Esophagus mucosa (tissue), 1 donor: ENCODE results near the gene SPANXN3. TPM values are rescaled to one million over a fixed set of nuclear protein-coding genes. Genes with fewer than 3 reads are reported as not detected.
"Not testable (repeated sequence)": the region's sequence is repeated elsewhere in the genome, so short reads cannot be mapped to it uniquely, and the experiment has no call there.

Experiments used
- ATAC-seq: fragments of 200-7000 bp; cut with Tn5 transposase; one replicate; pipeline ENCODE4 v1.9.1; 2020
- total RNA-seq: library from RNA; stranded (reverse); gene quantifications from one replicate; pipeline ENCODE4 v1.2.4, GENCODE V29; 2023
- donor health status: DM: yes; HTN: yes; CAD: no.

Gene SPANXN3, protein sequence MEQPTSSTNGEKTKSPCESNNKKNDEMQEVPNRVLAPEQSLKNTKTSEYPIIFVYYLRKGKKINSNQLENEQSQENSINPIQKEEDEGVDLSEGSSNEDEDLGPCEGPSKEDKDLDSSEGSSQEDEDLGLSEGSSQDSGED
- total RNA-seq = not detected

DNA sequence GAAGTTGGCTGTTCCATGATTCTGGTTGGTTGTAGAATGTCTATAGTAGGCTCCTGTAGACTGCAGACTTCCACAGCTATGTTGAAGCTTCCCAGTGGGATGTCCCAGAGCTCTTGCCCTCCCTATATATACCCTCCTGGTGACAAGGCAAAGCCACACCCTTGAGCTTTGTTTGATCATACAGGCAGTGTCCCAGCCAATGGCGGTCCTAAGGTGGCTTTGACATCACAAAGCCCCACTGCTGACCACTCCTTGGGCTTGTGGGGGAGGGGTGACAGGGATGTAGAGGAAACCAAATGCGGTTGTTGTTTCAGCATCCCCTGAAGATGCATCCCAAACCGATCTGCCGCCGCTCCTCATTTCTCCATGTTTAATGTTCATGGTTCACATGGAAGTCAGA, at the start of gene SPANXN3:
SPANXN3 (minus strand) TSS at position 101 of the 400 bp plus-strand sequence; CDS start at position 17, 84 bp downstream.
- not testable (repeated sequence) for ATAC-seq

DNA sequence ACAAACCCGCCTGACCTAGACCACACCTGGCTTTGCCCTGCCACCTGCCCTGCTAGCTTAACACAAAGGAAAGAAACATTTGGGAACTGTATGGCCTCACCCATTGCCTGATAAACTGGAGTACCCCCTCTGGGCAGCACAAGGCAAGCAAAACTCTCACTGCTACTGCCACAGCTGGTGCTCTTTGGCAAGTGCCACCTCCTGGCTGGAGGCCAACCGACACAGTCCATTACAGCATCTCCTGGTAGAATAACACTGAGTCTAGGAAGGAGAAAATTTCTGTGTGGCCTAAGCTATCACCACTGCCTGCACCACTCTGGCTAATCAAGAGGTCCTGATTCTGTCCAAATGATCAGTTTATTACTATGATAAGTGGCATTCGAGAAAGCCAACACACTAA, 18.9 kb upstream of the SPANXN3 start:
- no peak for ATAC-seq

DNA sequence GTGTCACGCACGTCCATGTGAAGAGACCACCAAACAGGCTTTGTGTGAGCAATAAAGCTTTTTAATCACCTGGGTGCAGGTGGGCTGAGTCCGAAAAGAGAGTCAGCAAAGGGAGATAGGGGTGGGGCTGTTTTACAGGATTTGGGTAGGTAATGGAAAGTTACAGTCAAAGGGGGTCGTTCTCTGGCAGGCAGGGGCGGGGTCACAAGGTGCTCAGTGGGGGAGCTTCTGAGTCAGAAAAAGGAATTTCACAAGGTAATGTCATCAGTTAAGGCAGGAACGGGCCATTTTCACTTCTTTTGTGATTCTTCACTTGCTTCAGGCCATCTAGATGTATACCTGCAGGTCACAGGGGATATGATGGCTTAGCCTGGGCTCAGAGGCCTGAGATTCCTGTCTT, 15.1 kb downstream of the SPANXN3 start:
- not testable (repeated sequence) for ATAC-seq

DNA sequence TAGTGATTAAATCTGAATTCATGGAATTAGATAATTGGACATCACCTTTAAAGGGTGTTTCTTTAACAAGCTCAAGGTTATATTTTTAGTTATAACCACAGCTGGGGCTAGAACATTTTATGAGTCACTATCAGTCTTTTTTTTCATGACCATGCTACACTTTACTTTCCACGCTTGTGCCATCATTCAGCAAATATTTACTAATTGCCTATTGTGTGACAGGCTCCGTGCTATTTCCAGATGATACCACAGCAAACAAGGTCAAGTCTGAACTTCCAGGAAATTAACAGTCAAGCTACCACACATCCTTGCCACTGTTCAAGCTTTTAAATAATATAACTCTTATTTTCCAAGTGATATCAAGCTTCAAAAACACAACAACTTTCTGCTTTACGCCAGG, 16.5 kb downstream of the SPANXN3 start:
- no peak for ATAC-seq

DNA sequence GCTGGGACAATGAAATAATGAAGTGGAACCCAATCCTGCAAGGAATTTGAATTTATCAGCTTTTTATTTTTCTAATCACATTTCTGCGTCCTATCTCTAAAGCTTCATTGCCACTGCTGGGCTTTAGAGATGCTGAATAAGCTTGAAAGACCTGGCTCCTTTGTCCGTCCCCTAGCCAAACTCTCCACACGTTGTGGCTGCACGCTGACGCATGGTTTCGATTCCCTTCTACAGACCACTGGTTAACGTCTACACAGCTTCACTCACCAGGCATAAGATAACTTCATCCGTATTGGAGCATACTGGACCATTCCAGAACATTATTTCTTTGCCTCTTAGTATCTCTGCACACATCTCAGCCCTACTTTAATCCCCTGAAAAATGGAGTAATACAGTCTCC, 31.2 kb downstream of the SPANXN3 start:
- ATAC-seq = no peak

DNA sequence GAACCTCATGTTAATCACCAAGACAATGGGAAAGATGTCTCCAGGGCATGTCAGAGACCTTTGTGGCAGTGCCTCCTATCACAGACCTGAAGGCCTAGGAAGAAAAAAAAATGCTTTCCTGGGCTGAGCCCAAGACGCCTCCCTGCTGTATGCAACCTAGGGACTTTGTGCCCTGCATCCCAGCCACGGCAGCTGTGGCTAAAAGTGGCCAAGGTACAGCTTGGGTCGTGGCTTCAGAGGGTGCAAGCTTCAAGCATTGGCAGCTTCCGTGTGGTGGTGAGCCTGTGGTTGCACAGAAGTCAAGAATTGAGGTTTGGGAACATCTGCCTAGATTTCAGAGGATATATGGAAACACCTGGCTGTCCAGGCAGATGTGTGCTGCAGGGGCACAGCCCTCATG, 40.5 kb downstream of the SPANXN3 start:
- no peak for ATAC-seq

DNA sequence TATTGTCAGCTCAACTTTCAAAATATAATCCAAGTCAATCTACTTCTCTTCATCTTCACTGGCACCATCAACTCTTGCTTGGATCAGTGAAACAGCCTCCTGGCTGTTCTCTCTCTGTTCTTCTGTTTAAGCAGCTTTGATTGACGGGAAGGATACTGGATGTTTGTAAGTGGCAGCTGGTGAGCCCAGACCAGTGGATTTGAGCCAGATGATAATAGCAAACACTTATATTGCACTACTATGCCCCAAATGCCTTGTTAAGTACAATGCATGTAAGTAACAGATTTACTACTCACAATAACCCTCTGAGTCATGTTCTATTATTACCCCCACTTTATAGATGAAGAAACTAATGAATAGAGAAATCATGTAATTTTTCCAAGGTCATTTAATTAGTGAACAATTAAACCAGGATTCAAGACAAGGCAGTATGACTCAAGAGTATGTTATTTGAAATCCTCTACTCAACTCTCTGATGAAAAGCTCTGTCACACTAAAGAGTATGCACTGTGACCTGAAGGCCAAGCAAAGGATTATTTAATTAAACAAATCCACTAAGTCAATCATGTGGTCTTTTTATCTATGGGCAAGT, 44.8 kb downstream of the SPANXN3 start:
- ATAC-seq = no peak

DNA sequence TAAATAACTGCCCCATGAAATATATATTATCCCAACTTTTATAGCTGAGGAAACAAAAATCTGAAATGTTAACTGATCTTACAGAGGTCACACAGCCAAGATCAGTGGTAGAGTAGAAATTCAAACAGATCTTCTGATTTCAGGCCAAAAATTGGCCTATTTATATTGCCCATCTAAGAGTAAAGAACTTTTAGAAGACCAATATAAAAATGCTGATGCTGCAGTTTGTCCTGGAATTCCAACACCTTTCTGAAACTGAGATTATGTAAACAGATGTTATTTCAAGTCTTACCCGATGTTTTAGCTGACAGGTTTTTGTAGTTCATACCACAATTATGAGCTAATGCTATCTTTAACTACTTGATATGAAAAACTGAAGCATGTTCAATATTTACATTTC, 51.1 kb downstream of the SPANXN3 start:
- ATAC-seq = no peak

DNA sequence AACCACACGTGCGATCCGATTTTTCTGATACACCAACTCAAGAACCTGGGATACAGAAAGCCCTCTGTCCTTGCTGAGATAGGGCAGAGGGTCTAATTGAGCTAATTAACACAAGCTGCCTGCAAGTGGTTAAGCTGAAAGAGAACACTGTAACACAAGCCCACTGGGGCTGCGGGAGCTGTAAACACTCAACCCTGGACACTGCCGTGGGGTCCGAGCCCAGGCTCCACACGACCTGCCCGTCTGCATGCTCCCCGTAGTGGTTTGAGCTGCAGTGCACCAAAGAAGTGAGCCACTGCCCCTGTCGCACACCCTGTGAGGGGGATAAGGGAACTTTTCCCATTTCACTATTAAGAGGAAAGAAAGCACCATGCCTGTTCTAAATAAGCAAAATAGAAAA, 54.6 kb downstream of the SPANXN3 start:
- ATAC-seq = no peak

DNA sequence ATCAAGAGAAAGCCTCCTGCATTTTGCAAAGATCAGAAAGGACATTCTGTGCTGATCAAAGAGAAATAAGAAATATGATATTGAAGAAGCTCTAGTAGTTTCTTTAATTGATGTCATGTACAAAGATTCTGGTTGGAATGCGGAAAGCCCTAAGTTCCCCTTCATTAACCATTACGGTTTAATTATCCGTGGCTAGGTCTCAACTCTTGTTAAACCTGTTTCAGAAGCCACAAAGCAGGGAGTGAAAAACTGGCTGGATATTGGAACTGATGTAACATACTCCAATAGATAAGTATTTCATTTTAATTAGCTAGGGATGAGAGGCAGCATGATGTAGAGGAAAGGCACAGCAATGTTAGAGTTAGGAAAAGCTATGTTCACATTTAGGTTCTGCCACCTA, 55.7 kb downstream of the SPANXN3 start:
- no peak for ATAC-seq

Other genes starting within 250 kb of the SPANXN3 start
- 0.32 TPM for gene SLITRK4, start 118.6 kb upstream of the SPANXN3 start, total RNA-seq
- not detected for gene SPANXN2, start 203.3 kb upstream of the SPANXN3 start, total RNA-seq